Measurements from ENCODE around the gene HOXD10. TPM values are rescaled to one million over a fixed set of nuclear protein-coding genes. Genes with fewer than 3 reads are reported as not detected.

HOXD10 gene
- total RNA-seq, 1 experiment from 2014 or later, result not detected

GRCh38 chr2:176082525-176082823, 34.1 kb upstream of the HOXD10 start:
- in situ Hi-C loops (cut with HindIII; ENCODE audit: low pct_unique_long_range_greater_than_20kb, low sequenced_read_pairs), result no loop called here

More at GRCh38 chr2:176082525-176082823, 34.1 kb upstream of the HOXD10 start:
- Histone ChIP-seq H3K27me3 (ENCODE audit: control insufficient read depth, insufficient read depth, low read length) (peaks cover 31% of the 10 kb centered on the region), H3K9me3 (ENCODE audit: control insufficient read depth, insufficient read depth, low read depth, low read length) (no peaks in the 10 kb centered on the region), H3K36me3 (ENCODE audit: control insufficient read depth, insufficient read depth, low read length) (no peaks in the 10 kb centered on the region), H3K27ac (ENCODE audit: low read length) (no peak overlapping the region), H3K4me3 (ENCODE audit: low read depth in 2 of 2, low read length in 2 of 2) (no peak overlapping the region), H3K4me1 (ENCODE audit: control insufficient read depth, insufficient read depth, low read length) (peaks cover 6% of the 10 kb centered on the region)
- ATAC-seq (no peak), DNase-seq (ENCODE audit: low read depth, low spot score) (no peak)
- POLR2A ChIA-PET, result no interaction called here
- CTCF ChIA-PET, result interaction anchor here (0.5 to 0.7 kb wide), 2 partner anchors 373 to 569 kb away, joined by 3 to 4 read pairs; no protein-coding TSS in a partner anchor
- no TSS peak for BruUV-seq (replicated peaks)
- TF ChIP-seq CTCF (IDR thresholded peaks at IDR 0.05), result no peak
- no peak for TF ChIP-seq REST (IDR thresholded peaks at IDR 0.05; ENCODE audit: insufficient read depth in 1 of 2, low read depth in 2 of 2, low read length in 1 of 2)
- no peak for TF ChIP-seq SIN3A (IDR thresholded peaks at IDR 0.05; ENCODE audit: borderline replicate concordance, insufficient read depth, low read depth, low read length)
- TF ChIP-seq POLR2AphosphoS5 (IDR thresholded peaks at IDR 0.05; ENCODE audit: low read depth, low read length), result no peak
- no peak for TF ChIP-seq TCF7L2 (IDR thresholded peaks at IDR 0.05; ENCODE audit: low read depth, low read length)
- intact Hi-C loops (cut with micrococcal nuclease; ENCODE audit: unreplicated experiment), result loop anchor here (10.0 kb wide), 1 partner anchor 118 kb away; no protein-coding TSS in a partner anchor

All from Panc1 (cell line).